Measurements from ENCODE around the gene SVIL.
"Not testable (repeated sequence)": the region's sequence is repeated elsewhere in the genome, so short reads cannot be mapped to it uniquely, and the experiment has no call there.

SVIL gene

GRCh38 chr10:29622382-29622922 lies 12.3 kb downstream of the SVIL start:
- DNase-seq = no peak

DNA sequence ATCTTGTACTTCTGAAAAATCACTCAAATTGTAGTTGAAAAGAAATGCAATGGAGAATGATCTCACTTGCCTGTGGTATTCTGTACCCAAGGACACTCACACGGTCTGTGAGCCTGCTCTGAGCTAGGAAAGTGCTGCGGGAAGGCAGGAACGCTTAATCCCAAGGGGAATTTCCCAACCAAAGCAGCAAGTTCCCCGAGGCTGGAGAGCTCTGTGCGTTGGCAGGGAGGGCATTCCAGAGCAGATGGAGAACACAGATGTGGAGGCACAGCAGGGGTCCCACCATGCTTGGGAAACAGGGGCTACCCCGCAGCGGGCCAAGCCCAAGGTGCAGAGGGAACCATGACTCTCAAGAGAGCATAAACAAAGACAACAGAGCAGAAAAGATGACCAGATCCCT lies 13.6 kb downstream of the SVIL start:
- no peak for DNase-seq

DNA sequence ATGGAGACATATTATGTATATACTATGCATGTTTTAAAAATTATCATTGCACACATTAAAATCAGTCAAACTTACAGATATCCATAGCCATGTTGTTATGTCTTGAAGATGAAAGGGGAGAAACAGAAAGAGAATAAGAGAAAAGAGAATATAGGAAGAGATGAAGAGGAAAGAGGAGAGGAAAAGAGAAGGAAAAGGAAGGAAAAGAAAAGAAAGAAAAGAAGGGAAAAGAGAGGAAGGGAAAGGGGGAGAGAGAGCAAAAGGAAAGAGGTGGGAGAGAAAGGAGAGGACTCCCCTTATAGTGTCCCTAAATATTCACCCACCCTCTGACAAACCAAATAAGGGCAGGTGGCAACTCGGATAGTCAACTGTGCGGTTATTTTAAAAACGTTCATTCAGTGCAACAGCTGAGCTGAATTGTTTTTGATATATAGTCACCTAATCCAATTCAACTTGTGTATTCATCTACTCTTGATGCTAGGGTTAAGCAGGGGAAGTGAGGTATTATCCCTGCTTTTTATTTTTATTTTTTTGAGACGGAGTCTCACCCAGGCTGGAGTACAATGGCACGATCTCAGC lies 14.6 kb downstream of the SVIL start:
- DNase-seq = no peak

DNA sequence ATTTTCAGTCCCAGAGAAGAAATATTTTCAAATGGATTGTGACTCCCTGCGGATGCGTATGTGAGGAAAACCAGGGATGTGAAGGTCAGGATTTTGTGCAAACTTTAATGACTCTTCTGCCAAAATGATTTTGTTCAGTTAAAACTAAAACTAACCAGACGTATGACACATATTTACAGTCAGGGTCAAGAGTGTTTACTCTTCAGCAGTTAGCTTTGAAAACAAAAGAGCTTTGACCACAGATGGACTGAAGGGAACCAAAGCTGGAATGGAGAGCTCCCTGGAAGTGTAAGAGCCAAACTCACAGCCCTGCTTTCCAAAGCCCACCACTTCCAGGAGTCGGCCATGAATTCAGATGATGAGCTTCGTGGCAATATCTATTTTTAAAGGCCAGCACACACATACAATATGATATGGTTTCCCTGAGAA lies 15.5 kb downstream of the SVIL start:
- DNase-seq = no peak

GRCh38 chr10:29618341-29619171 lies 16.2 kb downstream of the SVIL start:
- DNase-seq = no peak

DNA sequence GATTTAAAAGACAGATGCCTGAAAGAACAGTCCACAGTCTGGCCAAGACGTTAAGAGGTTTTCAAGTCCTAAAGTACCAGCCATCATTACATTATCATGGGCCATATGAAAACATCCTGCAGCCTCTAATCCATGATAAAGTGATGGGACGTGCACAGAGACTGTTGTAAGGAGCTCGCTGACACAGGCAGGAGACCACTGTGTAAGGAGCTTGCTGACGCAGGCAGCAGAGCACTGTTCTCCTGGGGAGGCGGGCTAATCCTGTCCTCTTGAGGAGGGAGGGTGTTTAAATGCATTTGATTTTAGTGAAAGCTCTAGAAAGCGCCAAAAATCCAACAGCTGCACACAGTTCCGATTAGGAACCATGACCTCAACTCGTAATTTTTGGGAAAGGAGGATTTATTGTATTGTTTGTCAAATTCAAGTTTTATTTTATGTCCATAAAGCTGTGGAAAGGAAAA lies 16.9 kb downstream of the SVIL start:
- DNase-seq = no peak

DNA sequence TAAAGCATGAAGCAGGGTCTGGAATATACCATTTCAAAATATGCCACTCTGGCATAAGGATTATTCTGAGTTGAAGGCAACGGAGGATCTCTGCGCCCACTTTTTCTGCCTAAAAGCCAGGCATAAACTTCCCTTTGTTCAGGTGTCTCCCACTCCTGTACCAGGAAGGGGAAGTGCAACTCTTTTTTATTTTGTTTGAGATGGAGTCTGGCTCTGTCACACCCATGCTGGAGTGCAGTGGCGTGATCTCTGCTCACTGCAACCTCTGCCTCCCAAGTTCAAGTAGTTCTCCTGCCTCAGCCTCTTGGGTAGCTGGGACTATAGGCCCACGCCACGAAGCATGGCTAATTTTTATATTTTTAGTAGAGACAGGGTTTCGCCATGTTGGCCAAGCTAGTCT lies 18.2 kb downstream of the SVIL start:
- DNase-seq = no peak

- DNase-seq = no peak
Observed at GRCh38 chr10:29615195-29615594, 19.6 kb downstream of the SVIL start.

DNA sequence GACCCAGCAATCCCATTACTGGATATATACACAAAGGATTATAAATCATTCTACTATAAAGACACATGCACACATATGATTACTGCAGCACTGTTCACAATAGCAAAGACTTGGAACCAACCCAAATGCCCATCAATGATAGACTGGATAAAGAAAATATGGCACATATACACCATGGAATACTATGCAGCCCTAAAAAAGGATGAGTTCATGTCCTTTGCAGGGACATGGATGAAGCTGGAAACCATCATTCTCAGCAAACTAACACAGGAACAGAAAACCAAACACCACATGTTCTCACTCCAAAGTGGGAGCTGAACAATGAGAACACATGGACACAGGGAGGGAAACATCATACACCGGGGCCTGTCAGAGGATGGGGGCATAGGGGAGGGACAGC lies 20.5 kb downstream of the SVIL start:
- DNase-seq = not testable (repeated sequence)

DNA sequence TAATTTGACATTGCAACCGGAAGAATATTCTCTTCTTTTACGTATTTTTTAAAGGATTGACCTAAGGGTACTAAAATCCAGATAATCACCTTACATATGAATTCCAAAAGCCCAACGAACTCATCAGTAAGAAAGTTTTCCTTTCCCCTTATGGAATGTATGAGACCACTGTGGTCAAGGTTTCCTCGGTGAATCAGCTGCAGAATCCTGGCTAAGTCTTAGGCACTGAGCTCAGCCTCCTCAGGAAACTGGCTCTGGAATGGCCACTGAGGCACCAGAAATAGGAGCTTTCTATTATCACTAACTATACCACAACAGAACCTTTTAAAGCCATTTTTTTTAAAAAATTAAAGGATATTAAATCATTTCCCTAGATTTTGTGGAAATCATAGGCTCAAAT lies 21.0 kb downstream of the SVIL start:
- no peak for DNase-seq

- DNase-seq = no peak
Observed at GRCh38 chr10:29613196-29613595, 21.6 kb downstream of the SVIL start.

DNA sequence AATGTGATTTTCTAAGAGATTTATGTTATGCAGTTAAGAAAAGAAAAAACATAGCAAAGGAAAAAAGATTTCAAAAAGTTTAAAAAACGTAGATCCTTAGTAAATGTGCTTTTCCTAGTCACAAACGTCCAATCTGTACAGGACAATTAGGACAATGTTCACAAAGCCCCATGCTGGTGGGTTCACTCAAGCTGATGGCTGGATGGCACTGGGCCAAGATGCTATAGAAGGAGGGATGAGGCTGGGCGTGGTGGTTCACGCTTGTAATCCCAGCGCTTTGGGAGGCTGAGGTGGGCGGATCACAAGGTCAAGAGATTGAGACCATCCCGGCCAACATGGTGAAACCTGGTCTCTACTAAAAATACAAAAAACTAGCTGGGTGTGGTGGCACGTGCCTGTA lies 22.1 kb downstream of the SVIL start:
- DNase-seq = no peak

GRCh38 chr10:29611781-29612381 lies 22.9 kb downstream of the SVIL start:
- no peak for DNase-seq

DNA sequence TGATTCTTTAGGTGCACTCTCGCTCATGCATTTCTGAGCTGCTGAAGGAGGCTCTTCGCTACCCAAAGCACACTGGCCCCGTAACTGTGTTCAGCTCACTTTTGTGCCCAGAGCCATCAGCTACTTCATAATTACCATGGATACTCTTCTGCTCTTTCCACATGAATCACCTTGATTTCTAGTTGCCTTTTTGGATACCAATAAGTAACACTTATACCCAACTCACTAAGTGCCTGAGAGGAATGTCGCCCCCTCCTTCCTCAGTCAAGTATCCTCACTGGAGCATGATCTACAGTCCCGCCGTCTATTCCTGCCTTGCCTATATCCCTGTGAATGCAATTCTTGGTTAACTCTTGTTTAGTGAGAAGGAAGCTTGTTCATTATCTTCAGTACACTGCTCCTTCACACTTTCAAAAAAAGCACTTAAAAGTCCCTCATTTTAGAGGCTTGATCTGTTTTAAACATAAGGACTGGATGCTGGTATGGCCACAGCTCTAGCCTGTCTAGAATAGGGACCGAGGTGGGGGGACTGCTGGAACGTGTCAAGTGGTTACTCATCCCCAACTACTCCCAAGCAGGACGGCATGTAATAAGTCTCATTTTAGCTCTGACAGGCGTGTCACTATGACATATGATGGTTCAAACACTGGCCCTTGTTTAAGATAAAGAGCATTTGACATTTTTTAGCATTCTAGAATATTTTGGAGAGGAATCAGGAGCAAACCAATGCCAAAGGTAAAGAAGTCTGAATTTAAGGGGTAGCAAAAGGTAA lies 23.7 kb downstream of the SVIL start:
- DNase-seq = no peak

DNA sequence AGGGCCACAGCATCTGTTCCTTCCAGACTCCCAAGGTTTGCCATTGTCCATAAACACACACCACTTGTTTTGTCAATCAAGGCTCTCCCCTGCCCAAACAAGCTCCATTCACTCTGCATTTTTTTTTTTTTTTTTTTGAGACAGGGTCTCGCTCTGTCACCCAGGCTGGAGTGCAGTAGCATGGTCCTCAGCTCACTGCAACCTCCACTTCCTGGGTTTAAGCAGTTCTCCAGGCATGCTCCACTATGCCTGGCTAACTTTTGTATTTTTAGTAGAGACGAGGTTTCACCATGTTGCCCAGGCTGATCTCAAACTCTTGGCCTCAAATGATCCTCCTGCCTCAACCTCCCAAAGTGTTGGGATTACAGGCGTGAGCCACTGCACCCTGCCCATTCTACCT lies 24.4 kb downstream of the SVIL start:
- DNase-seq = not testable (repeated sequence)

DNA sequence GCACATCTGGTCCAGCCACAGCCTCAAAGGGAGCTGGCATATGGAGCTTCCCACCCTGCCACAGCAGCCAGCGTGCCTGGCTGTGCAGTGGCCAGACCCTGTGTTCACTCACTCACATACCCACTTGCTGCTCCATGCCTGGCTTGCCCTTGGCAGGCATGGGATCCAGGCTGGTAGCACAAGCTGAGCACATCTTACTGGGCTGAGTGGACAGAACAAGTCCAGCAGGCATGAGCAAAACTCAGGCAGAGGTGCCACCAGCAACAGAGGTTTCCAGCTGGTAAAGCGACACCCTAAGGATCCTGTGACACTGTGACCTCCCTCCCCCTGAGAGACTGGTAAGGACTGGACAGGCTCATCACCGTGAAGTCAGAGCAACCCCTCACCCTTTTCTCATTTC lies 25.1 kb downstream of the SVIL start:
- no peak for DNase-seq

DNA sequence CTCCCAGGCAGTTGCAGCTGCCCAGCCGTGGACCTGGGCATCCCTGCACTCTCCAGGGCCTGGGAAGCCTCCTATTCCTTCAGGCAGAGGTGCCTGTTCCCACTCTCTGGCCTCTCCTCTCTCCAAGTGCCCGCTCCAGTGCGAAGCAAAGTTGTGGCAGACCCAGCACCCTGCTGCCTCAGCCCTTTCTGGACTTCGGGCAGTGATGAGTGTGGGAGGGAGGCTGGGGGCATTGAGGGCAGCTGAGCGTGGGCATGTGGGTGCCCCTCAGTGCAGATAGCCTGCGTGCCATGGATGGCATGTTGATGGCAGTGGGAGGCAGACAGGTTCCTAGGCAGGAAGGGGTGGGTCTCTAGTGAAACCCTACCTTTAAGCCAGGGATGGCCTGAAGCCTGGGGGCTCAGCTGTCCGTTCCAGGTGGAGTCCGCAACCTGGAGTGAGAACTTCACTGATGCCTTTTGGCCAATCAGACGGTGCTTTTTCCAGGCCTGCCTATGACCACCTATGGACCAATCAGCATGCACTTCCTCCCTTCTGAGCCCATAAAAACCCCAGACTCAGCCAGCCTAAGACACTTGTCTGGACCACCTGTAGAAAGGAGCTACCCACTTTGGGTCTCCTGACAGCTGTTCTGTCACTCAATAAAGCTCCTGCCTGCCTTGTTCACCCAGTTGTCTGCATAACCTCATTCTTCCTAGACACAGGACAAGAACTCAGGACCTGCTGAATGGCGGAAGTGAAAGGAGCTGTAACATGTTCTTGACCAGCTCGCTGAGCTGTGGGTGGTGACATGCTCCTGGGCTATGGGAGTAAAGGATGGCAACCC lies 26.1 kb downstream of the SVIL start:
- no peak for DNase-seq

DNA sequence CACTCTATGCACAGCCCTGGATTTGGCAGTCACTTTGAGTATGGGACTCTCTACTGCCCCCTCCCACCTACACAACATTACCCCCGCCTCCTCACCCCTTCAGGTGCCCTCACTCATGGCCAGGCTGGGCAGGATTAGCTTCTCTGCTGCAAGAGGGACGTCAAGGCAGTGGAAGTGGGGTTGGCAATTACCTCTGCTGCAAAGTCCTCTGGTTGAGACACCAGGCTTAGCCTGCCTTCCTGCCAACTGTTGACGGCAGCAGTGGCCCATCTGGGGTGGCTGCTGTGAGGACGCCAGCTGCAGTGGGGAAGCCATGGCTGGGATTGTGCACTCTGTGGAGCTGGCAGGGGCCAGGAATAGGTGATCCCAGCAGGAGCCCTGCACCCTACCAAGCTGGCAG lies 26.7 kb downstream of the SVIL start:
- no peak for DNase-seq

GRCh38 chr10:29607576-29607975 lies 27.2 kb downstream of the SVIL start:
- no peak for DNase-seq

DNA sequence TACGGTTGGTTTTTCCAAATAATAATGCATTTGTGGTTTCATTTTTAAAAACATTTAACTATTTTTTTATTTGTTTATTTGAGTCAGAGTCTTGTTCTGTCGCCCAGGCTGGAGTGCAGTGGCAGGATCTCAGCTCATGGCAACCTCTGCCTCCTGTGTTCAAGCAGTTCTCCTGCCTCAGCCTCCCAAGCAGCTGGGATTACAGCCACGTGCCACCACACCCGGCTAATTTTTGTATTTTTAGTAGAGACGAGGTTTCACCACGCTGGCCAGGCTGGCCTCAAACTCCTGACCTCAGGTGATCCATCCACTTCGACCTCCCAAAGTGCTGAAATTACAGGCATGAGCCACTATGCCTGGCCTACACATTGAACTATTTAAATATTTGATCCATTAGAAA lies 28.1 kb downstream of the SVIL start:
- DNase-seq = not testable (repeated sequence)

Data from nucleus accumbens (tissue), 56 donors.